Fibroblast of mammary gland (primary cell): ENCODE measurements around the gene GRB10.

Source experiments
- DNase-seq: peaks from one replicate; pipeline ENCODE4 v3.0.0-alpha.2; 2010; ENCODE audit warnings: low read depth
- H3K4me3 ChIP-seq: 2 replicates; pipeline ENCODE4 v1.5.1; 2011; ENCODE audit warnings: low read depth, mild to moderate bottlenecking, low read length, moderate library complexity; ENCODE audit not compliant: control insufficient read depth
- TF ChIP-seq, protein P1 (sequence below): conservative IDR thresholded peaks from 2 replicates; pipeline ENCODE4 v1.5.1; 2011; ENCODE audit warnings: low read depth, low read length, inconsistent platforms; ENCODE audit not compliant: control insufficient read depth, insufficient read depth

Gene GRB10

DNA sequence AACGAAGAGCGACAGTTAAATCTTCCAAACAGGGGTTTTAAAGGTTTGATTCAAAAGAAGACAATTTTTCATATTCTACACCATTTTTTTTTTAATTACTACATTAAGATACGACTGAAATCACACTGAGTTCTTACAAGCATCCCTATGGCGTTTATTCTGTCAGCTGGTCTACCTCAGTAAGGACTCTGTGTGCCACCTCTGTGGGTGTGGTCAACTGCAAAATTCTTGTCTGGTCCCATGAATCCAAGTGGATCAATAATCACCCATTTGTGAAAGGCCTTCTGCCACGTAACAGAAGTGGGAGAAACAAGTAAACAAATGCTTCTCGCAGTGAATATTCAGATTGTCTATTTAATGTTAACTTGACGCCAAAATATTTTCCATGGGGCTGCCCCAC lies 104.1 kb downstream of the GRB10 start:
- no peak overlapping the region for H3K4me3 ChIP-seq
- TF ChIP-seq, protein P1, sequence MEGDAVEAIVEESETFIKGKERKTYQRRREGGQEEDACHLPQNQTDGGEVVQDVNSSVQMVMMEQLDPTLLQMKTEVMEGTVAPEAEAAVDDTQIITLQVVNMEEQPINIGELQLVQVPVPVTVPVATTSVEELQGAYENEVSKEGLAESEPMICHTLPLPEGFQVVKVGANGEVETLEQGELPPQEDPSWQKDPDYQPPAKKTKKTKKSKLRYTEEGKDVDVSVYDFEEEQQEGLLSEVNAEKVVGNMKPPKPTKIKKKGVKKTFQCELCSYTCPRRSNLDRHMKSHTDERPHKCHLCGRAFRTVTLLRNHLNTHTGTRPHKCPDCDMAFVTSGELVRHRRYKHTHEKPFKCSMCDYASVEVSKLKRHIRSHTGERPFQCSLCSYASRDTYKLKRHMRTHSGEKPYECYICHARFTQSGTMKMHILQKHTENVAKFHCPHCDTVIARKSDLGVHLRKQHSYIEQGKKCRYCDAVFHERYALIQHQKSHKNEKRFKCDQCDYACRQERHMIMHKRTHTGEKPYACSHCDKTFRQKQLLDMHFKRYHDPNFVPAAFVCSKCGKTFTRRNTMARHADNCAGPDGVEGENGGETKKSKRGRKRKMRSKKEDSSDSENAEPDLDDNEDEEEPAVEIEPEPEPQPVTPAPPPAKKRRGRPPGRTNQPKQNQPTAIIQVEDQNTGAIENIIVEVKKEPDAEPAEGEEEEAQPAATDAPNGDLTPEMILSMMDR: no peak
- DNase-seq: no peak

DNA sequence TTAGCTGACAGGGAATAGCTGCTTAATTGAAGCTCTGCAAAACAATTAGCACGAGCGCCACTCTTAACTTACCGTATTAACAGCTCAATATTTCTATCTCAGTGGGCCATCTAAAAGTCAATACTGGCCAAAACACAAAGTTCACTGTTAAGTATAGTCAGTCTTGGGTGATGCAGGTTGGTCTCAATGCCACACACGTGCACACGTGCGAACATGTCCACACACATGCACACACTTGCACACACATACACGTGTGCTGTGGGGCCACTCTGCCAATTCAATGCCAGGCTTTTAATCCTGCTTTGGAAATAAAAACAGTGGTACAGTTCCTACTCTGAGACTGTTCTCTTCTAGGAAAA lies 105.1 kb downstream of the GRB10 start:
- no peak overlapping the region for H3K4me3 ChIP-seq
- DNase-seq: no peak
- TF ChIP-seq, protein P1: no peak

DNA sequence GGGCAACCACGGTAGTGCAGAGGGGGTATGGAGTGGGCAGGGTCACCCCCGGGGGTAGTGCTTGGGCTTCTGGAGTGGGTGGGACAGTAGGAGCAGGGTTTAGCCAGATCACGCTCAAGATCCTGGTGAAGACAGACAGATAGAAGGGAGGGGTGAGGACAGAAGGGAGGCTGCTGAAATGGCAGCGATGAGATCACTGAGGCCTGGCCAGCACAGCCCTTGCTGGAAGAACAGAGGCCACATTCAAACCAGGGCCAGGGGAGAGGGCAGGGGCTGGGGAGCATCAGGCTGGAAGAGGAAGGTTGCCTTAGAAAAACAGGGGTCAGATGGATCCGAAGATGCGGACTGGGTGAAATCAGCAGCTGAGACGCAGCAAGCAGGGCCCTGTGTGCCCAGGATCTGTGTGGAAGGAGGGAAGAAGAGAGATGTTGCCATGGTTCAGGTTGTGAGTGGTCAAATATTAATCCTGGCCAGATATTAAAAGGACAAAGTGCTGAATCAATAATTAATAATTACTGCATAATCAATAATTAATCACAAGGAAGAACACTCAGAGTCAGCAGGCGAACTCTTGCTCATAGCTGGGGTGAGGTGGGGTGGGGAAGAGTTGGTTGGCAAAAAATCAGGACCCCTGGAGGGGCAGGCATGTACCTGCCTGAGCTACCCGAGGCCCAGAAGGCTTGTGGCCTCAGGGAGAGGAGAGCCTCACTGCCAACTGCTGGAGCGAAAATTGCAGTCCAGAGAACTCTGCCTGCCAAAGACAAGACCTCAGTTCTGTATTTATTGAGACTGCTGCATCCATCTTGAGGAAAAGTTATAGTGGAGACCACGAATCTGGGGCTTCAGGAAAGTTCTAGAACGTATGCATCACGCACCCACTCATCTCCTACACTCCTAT lies 105.7 kb downstream of the GRB10 start:
- no peak overlapping the region for H3K4me3 ChIP-seq
- TF ChIP-seq, protein P1: no peak
- DNase-seq: no peak

DNA sequence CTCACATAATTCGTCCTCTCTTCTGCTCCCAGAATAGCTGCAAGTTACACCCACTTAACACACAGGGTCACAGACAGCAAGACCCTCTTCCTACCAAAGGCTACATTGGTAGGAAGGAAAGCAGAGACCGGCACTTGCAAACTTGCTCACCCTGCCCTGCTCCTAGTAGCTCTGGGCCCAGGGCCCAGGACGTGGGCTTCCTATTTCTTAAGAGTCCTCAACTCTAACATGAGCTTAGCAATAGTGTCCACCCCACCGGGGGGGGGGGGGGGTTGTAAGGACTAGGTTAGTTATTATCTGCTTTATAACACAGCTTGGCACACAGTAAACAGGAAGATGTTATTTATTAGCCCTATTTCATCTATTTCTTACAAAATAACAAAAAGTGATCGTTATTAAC lies 106.6 kb downstream of the GRB10 start:
- TF ChIP-seq, protein P1: no peak
- no peak overlapping the region for H3K4me3 ChIP-seq
- DNase-seq: no peak

DNA sequence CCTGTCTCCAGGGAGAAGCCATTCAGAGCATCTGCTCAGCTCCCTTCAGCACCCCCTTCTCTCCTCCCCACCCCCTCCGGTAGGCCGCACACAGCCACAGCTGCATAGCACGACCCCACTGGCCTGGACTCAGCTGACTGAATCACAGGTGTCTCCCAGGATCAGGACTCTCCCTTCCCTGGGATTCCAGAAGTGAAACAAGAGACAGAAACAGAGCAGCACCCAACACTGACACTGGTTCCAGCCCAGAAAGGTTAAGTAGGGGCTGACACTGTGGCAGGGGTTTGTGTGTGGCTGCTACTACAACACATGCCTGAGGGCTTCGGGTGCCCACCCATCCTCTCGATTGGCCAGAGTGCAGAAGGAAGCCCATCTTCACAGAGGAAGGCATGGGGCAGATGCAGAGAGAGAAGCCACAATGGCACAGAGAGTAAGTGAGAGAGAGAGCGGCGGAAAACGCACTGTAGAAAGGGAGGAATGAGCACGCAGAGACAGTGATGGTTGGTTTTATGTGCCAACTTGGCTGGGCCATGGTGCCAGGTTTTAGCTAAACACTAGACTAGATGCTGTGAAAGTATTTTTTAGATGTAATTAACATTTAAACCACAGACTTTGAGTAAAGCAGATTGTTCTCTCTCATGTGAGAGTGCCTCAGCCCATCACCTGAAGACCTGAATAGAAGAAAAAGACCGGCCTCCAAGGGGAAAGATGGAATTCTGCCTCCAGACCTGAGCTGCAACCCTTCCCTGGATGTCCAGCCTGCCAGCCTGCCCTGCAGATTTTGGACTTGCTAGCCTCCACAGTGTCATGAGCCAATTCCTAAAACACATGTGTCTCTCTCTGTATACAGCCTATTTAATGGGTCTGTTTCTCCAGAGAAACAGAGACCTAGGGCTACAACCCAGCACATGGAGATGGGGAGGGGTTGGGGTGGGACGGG lies 107.5 kb downstream of the GRB10 start:
- TF ChIP-seq, protein P1: no peak
- H3K4me3 ChIP-seq: no peak overlapping the region
- no peak for DNase-seq

DNA sequence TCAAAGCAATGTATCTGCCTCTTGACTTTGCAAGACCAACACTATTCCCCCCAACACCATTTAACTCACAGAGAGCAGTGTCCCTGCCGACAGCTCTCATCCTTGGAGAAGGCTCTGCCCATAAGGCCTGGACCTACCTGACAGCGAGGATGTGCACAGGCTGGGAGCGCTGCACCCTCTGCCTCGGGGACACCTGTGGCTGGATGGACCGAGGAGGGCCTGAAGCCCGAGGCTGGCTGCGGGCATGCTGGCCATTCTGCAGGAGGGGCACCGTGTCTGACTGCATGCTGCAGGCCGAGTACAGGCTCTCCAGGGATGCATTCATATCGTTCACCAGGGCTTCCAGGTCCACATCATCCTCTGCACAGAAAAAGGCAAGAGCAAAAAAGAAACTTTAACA lies 108.4 kb downstream of the GRB10 start:
- TF ChIP-seq, protein P1: no peak
- no peak for DNase-seq
- no peak overlapping the region for H3K4me3 ChIP-seq
